ENCODE data around the gene OXCT2.

DNA sequence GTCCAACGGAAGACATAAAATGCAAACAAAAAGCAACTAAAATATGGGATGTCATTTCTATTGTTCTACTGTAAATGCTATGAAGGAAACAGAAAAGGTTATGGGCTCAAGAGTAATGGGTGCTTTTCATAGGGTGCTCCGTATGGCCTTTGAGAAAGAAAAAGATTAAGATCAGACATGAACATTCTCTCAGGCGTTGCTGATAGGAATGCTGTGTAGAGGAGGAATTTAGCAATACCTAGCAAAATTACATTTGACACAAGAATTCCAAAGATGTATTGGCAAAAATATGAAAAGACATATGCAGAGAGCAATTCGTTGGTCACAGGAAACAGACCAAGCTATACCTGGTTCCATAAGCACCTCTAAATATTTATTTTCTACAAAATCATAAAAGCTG is 5.7 kb upstream of the OXCT2 start:
- TF ChIP-seq KAT8 (CRISPR knock-in tag; IDR thresholded peaks at IDR 0.05) (no peak), MAFG (CRISPR knock-in tag; IDR thresholded peaks at IDR 0.05) (no peak), FOXA1 (IDR thresholded peaks at IDR 0.05) (no peak), FOXA1 (CRISPR knock-in tag; IDR thresholded peaks at IDR 0.05) (no peak), FOSL1 (CRISPR knock-in tag; IDR thresholded peaks at IDR 0.05; ENCODE audit: borderline replicate concordance) (no peak), MYC (CRISPR knock-in tag; IDR thresholded peaks at IDR 0.05; ENCODE audit: borderline replicate concordance) (no peak), POLR2A (IDR thresholded peaks at IDR 0.05; ENCODE audit: insufficient read depth in 1 of 2, low read depth in 2 of 2, low read length in 2 of 2) (no peak), POLR2AphosphoS5 (IDR thresholded peaks at IDR 0.05; ENCODE audit: low read depth, low read length) (no peak)
- TF ChIP-seq, protein P1, sequence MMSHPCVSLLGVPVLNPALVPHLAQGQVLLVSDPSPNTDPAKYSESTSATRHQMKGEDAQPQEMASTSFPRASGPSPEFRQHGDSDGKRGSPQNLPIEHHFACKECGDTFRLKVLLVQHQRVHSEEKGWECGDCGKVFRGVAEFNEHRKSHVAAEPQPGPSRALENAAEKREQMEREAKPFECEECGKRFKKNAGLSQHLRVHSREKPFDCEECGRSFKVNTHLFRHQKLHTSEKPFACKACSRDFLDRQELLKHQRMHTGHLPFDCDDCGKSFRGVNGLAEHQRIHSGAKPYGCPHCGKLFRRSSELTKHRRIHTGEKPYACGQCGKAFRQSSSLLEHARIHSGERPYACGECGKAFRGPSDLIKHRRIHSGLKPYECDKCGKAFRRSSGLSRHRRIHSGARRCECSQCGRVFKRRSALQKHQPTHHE (CRISPR knock-in tag; IDR thresholded peaks at IDR 0.05; ENCODE audit: borderline replicate concordance), result no peak
